Mesangial cell (primary cell): Measurements from ENCODE around the gene HOPX. TPM values are rescaled to one million over a fixed set of nuclear protein-coding genes. Genes with fewer than 3 reads are reported as not detected.

Experiments
- total RNA-seq: library from RNA; depleted of rRNA; stranded (reverse); fragments of >200 nt; gene quantifications from 2 replicates; pipeline ENCODE4 v1.2.3, GENCODE V29; 2015

The HOPX gene, protein sequence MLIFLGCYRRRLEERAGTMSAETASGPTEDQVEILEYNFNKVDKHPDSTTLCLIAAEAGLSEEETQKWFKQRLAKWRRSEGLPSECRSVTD
- 2.4 and 51.0 TPM in 2 replicates for total RNA-seq

DNA sequence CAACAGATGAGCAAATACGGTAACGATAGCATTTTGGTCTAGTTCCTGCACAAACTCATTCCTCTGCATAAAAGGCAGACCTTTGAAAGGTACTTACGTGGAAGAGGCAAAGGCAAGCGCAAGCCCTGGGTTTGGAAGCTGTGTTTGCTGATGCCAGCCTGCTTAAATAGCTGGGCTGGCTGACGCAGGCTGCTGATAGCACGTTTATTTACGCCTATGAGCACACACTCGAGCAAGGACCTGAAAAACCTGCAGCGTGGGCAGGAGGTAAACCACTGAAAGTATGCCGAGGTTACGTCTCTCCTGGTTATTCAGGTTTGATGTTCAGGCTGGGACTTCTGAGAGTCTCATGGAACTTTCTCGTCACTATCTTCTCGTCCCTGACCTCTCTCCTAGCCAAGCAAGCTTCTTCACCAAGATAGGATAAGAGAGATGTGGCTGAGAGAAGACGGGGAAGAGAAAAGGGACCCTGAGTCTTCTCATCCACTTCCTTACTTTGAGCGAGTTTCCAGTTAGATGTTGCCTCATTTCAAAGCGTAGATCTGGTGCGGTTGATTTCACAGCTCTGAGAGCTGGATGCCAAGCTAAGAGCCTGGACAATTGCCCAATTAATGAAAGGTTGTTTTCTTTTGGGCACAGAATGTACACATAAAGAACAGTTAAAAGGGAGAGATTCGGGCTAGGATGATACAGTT lies at the start of gene HOPX:
TSS of gene HOPX (minus strand) at position 139 of the 695 bp plus-strand sequence. CDS start 23,480 bp downstream, outside the sequence.

Other genes with a start within 250 kb of the HOPX start
- gene PPAT, start 245.7 kb downstream of the HOPX start, total RNA-seq: 7.9 and 16.5 TPM in 2 replicates
- 32.8 and 96.8 TPM in 2 replicates for gene PAICS, start 245.0 kb downstream of the HOPX start, total RNA-seq
- gene SRP72, start 213.7 kb downstream of the HOPX start, total RNA-seq: 40.8 and 51.3 TPM in 2 replicates
- gene ARL9, start 175.5 kb downstream of the HOPX start, total RNA-seq: 0.98 and 1.6 TPM in 2 replicates
- not detected in 2 replicates for gene SPINK2, start 140.4 kb upstream of the HOPX start, total RNA-seq
- gene REST, start 226.6 kb upstream of the HOPX start, total RNA-seq: 16.5 and 23.5 TPM in 2 replicates